T47D (cell line): Measurements from ENCODE around the gene ACKR2.
A peak's percentile ranks its signal among the peaks of the same experiment; 100 is the strongest.
"Not testable (repeated sequence)": the region's sequence is repeated elsewhere in the genome, so short reads cannot be mapped to it uniquely, and the experiment has no call there.

ENCODE experiments used
- DNase-seq, 2 experiments: peaks; one replicate each; pipeline versions ENCODE4 v3.0.0 to v3.0.0-alpha.2; 2011 to 2012; ENCODE audit warnings: low read depth in 1 of 2, low spot score in 1 of 2
- JUND ChIP-seq: IDR thresholded peaks from 2 replicates; pipeline ENCODE4 v1.6.1; 2012; ENCODE audit warnings: low read depth
- in situ Hi-C: cut with HindIII; loops from 2 replicates; pipeline ENCODE4 v1.10.0; 2016; ENCODE audit warnings: low sequenced_read_pairs, low pct_unique_long_range_greater_than_20kb

The ACKR2 gene

DNA sequence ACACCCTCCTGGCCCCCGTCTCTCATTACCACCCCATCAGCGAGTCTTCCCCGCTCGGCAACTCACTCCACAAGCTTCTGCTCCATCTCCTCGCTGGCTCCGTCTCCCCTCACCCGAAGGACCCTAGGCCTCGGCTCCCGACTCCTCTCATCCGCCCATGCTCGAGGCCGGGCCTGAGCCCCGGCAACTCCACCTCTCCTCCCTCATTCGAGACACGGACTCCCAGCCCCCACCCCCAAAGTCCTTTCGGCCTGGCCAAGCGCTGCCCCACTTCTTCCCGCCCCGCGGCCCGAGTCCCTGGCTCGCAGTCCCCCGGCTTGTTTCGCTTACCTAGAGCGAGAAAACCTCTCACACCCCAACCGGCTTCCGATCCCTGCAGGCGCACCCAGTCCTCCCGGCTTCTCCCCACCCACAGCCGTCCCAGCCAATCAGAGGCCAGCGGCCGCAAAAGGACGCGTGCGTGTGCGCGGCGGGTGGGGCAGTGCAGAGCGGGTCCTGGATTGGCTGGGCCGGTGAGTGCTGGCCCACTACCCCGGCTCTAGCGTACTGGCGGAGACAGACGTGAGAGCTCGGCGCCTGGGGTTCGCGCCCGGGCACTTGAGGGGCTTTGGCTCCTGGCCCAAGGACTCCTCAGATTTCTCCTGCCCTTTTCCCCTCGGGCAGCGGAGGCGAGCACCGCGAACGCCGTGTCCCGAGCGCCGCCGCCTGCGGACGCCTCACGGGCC, 5.0 kb upstream of the ACKR2 start, which contains the start of gene HIGD1A:
Gene HIGD1A, minus strand, starts transcription at position 385 of the 725 bp plus-strand sequence. CDS start 10,237 bp downstream, outside the sequence.
- peak; percentile 98 to 99 for DNase-seq
- TF ChIP-seq JUND: no peak
- in situ Hi-C loops: no loop called here

- no peak for DNase-seq
- TF ChIP-seq JUND: no peak
- in situ Hi-C loops: no loop called here
Measured at GRCh38 chr3:42804831-42805132, 4.5 kb upstream of the ACKR2 start.

GRCh38 chr3:42805141-42805821, 4.0 kb upstream of the ACKR2 start:
- TF ChIP-seq JUND: no peak
- DNase-seq: peak; percentile 46 to 47
- in situ Hi-C loops: no loop called here

- no peak for TF ChIP-seq JUND
- in situ Hi-C loops: no loop called here
- DNase-seq: no peak
Measured at GRCh38 chr3:42807929-42808328, 1.3 kb upstream of the ACKR2 start.

GRCh38 chr3:42810706-42811105, 1.5 kb downstream of the ACKR2 start:
- peak in 1 of 2 experiments; percentile 85 for DNase-seq
- in situ Hi-C loops: not testable (repeated sequence)

DNA sequence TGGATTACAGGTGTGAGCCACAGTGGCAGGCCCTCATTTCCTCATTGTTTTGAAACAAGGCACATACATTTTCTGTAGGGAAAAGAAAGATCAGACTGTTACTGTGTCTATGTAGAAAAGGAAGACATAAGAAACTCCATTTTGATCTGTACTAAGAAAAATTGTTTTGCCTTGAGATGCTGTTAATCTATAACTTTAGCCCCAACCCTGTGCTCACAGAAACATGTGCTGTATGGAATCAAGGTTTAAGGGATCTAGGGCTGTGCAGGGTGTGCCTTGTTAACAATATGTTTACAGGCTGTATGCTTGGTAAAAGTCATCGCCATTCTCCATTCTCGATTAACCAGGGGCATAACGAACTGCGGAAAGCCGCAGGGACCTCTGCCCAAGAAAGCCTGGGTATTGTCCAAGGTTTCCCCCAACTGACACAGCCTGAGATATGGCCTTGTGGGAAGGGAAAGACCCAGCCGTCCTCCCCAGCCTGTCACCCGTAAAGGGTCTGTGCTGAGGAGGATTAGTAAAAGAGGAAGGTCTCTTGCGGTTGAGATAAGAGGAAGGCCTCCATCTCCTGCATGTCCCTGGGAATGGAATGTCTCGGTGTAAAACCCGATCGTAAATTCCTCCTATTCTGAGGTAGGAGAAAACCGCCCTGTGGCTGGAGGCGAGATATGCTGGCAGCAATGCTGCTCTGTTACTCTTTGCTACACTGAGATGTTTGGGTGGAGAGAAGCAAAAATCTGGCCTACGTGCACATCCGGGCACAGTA, 2.1 kb downstream of the ACKR2 start:
- peak in 1 of 2 experiments; percentile 59 for DNase-seq
- in situ Hi-C loops: not testable (repeated sequence)

DNA sequence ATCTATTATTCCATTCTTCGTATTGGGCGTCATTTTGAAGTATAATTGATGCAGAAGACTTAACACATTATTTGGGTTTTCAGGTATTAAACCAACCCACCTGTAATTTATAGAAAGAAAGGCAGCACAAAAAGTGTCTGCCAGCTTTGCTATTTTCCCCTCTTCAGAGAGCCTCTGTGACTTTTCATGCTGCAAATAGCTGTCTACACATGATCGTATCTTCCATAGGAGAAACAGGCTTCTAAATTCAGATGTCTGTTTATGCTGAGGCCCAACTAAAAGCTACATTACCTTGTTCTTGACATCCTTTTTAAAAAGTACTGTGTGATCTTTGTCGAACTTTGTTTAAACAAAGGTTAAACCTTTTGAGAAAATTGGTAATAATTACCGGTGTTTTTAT, 5.0 kb downstream of the ACKR2 start:
- DNase-seq: no peak
- no peak for TF ChIP-seq JUND
- in situ Hi-C loops: no loop called here

DNA sequence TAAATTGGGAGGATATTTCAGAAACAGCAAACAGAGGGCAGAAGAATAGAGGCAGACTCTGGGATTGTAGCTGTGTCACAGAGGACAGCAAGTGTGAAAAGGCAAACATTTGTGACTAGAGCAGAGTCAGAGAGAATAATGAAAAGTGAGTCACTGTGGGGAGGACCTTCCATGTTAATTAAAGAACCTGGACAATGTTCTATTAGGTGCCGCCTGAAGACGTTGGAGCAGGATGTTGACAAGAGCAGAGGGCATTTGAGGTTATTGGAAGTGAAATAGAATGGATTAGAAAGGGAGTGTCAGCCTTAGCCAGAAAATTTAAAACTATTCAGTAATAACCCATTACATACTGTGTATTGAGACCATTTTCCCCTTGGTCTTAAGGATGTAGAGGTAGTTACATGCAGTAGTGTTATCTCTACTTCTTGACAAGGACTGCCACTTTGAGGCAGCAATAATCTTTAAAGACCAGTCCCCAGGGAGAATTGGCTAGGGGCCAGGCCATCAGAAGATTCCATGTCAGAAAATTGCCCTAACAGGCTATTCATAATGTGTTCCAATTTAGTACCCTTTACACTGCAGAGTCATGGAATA, 5.8 kb downstream of the ACKR2 start:
- TF ChIP-seq JUND: no peak
- in situ Hi-C loops: no loop called here
- DNase-seq: no peak

- DNase-seq: no peak
- TF ChIP-seq JUND: no peak
- in situ Hi-C loops: no loop called here
Measured at GRCh38 chr3:42815826-42816225, 6.6 kb downstream of the ACKR2 start.

DNA sequence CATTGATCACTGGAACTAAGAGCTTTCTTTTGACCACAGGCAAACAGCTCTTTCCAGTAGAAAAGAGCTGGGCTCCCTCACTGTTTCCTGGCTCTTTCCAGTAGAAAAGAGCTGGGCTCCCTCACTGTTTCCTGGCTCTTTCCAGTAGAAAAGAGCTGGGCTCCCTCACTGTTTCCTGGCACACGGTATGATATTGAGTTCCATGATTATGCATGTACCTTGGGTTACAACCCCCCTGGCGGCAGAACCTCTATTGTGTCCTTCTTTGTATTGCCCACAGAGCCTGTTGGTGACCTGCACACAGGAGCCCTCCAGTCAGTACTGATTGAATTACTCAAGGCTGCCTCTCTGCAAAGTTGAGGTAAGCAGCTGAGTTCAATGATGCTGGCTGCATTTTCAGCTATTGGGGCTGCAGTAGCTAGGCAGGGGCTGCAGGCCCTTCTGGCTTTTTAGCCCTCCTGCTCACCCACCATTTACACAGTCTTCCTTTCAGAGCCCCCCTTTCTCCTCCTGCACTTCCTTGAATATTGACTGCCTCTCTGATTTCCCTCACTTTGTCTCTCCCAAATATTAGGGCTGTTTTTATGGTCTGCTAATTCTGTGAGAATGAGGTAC, 10.2 kb downstream of the ACKR2 start:
- in situ Hi-C loops: no loop called here
- peak in 1 of 2 experiments; percentile 63 for DNase-seq
- no peak for TF ChIP-seq JUND

DNA sequence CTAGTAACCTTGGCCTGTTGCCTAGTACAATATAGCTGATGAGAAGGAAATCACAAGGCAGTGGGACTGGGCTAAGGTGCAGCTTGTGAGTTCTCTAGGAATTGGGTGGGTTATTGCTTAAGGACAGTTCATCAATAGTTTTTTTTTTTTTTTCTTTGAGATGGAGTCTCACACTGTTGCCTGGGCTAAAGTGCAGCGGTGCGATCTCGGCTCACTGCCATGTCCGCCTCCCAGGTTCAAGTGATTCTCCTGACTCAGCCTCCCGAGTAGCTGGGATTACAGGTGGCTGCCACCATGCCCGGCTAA, 11.5 kb downstream of the ACKR2 start:
- no peak for DNase-seq
- TF ChIP-seq JUND: no peak
- in situ Hi-C loops: no loop called here

DNA sequence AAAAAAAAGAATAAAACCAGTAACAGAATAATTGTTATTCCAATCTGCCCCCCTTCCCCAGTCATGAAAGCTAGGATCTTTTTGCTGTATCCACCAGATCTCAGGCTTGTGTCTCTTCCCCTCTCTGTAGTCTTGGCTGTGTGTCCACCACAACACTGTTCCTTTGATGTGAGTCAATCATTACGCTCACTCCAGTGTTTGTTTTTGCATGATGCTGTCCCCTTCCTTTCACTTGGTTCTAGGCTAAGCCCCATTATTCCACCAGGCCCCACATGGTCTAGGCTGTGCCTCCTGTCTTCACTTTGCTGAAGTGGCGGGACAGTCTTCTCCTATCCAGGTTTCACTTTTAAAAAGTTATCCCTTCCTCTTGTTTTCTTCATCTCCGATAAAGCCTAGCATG, 13.6 kb downstream of the ACKR2 start:
- no peak for TF ChIP-seq JUND
- no peak for DNase-seq
- in situ Hi-C loops: no loop called here
